Neural cell (in vitro differentiated cells): ENCODE results near the gene GRB14. TPM values are rescaled to one million over a fixed set of nuclear protein-coding genes. Genes with fewer than 3 reads are reported as not detected.

ENCODE experiments used
- H2AFZ ChIP-seq: fragments of 200-600, 300-800 bp; sonication (generic), shearing (Covaris generic); 2 replicates; pipeline ENCODE4 v1.6.0; 2014; ENCODE audit warnings: low read depth, mild to moderate bottlenecking, antibody characterized with exemption, low read length, moderate library complexity
- H3F3A ChIP-seq: fragments of 200-600 bp; shearing (Covaris generic); 2 replicates; pipeline ENCODE4 v1.6.1; 2016; ENCODE audit warnings: mild to moderate bottlenecking, moderate library complexity, mixed read lengths, antibody characterized with exemption, low read length; ENCODE audit not compliant: insufficient read depth, poor library complexity, severe bottlenecking
- H3K27ac ChIP-seq: fragments of 200-600, 300-800 bp; sonication (generic), shearing (Covaris generic); 2 replicates; pipeline ENCODE4 v1.5.1; 2014; ENCODE audit warnings: mild to moderate bottlenecking, low read length, moderate library complexity
- H3K27me3 ChIP-seq: fragments of 300-800, 200-600 bp; sonication (generic), shearing (Covaris generic); 2 replicates; pipeline ENCODE4 v1.6.0; 2014; ENCODE audit warnings: mild to moderate bottlenecking, low read depth, low read length, moderate library complexity; ENCODE audit not compliant: insufficient read depth
- H3K36me3 ChIP-seq: fragments of 300-800, 200-600 bp; sonication (generic), shearing (Covaris generic); 2 replicates; pipeline ENCODE4 v1.5.1; 2014; ENCODE audit warnings: mild to moderate bottlenecking, antibody characterized with exemption, low read length, moderate library complexity; ENCODE audit not compliant: insufficient read depth
- H3K4me2 ChIP-seq: fragments of 300-800, 200-600 bp; sonication (generic), shearing (Covaris generic); 2 replicates; pipeline ENCODE4 v1.6.0; 2014; ENCODE audit warnings: mild to moderate bottlenecking, low read length
- H3K4me3 ChIP-seq: fragments of 300-800, 200-600 bp; sonication (generic), shearing (Covaris generic); 2 replicates; pipeline ENCODE4 v1.5.1; 2014; ENCODE audit warnings: mild to moderate bottlenecking, low read length, moderate library complexity
- H3K79me2 ChIP-seq: fragments of 200-600 bp; shearing (Covaris generic); replicated peaks from 2 replicates; pipeline ENCODE4 v1.6.0; 2014; ENCODE audit warnings: mild to moderate bottlenecking, low read length, moderate library complexity; ENCODE audit not compliant: insufficient read depth
- H3K9ac ChIP-seq: fragments of 300-800, 200-600 bp; sonication (generic), shearing (Covaris generic); 2 replicates; pipeline ENCODE4 v1.6.1; 2016; ENCODE audit warnings: mild to moderate bottlenecking, low read length, mixed read lengths
- H3K9me2 ChIP-seq: fragments of 200-600 bp; shearing (Covaris generic); 2 replicates; pipeline ENCODE4 v1.6.1; 2016; ENCODE audit warnings: mild to moderate bottlenecking, low read length, mixed read lengths; ENCODE audit not compliant: insufficient read depth
- H3K9me3 ChIP-seq: fragments of 200-600, 300-800 bp; sonication (generic), shearing (Covaris generic); 2 replicates; pipeline ENCODE4 v1.6.1; 2016; ENCODE audit warnings: mild to moderate bottlenecking, mixed run types, low read length, moderate library complexity, mixed read lengths
- H4K20me1 ChIP-seq: fragments of 200-600 bp; shearing (Covaris generic); 2 replicates; pipeline ENCODE4 v1.6.1; 2016; ENCODE audit warnings: mild to moderate bottlenecking, mixed run types; ENCODE audit not compliant: insufficient read depth
- CTCF ChIP-seq: fragments of 450-650 bp; IDR thresholded peaks from 2 replicates; pipeline ENCODE4 v1.5.1; 2014; ENCODE audit warnings: antibody characterized with exemption, mild to moderate bottlenecking, moderate library complexity; ENCODE audit not compliant: poor library complexity, severe bottlenecking
- EP300 ChIP-seq: fragments of 450-650 bp; conservative IDR thresholded peaks from 2 replicates; pipeline ENCODE4 v1.6.1; 2014; ENCODE audit warnings: antibody characterized with exemption, mild to moderate bottlenecking, moderate library complexity; ENCODE audit not compliant: poor library complexity, severe bottlenecking
- EZH2 ChIP-seq: fragments of 200-600, 300-800 bp; shearing (Covaris generic), sonication (generic); IDR thresholded peaks from 2 replicates; pipeline ENCODE4 v1.6.1; 2014; ENCODE audit warnings: antibody characterized with exemption, low read length, borderline replicate concordance, mild to moderate bottlenecking; ENCODE audit not compliant: insufficient read depth, poor library complexity, severe bottlenecking
- MXI1 ChIP-seq: fragments of 450-650 bp; conservative IDR thresholded peaks from 2 replicates; pipeline ENCODE4 v1.6.1; 2014; ENCODE audit warnings: antibody characterized with exemption, mild to moderate bottlenecking; ENCODE audit not compliant: poor library complexity, severe bottlenecking
- POLR2AphosphoS5 ChIP-seq: IDR thresholded peaks from 2 replicates; pipeline ENCODE4 v1.6.1; 2012
- RAD21 ChIP-seq: fragments of 450-650 bp; conservative IDR thresholded peaks from 2 replicates; pipeline ENCODE4 v1.6.1; 2014; ENCODE audit warnings: antibody characterized with exemption, mild to moderate bottlenecking, moderate library complexity
- REST ChIP-seq: IDR thresholded peaks from 2 replicates; pipeline ENCODE4 v1.6.1; 2012; ENCODE audit warnings: borderline replicate concordance
- SMC3 ChIP-seq: fragments of 450-650 bp; conservative IDR thresholded peaks from 2 replicates; pipeline ENCODE4 v1.6.1; 2014; ENCODE audit warnings: antibody characterized with exemption, mild to moderate bottlenecking, moderate library complexity; ENCODE audit not compliant: poor library complexity
- TAF1 ChIP-seq: IDR thresholded peaks from 2 replicates; pipeline ENCODE4 v1.6.1; 2012; ENCODE audit warnings: low read depth
- polyA plus RNA-seq: library from polyadenylated mRNA; depleted of rRNA; stranded (reverse); fragments of >200 nt; gene quantifications from 2 replicates; pipeline ENCODE4 v1.2.3, GENCODE V29; 2014

Gene GRB14
- polyA plus RNA-seq, 1 donor from 2014 or later: 4.5 TPM

- Histone ChIP-seq H2AFZ (no peak overlapping the region), H3K27ac (no peak overlapping the region)
Measured at GRCh38 chr2:164651361-164651760, 30.1 kb upstream of the GRB14 start.

GRCh38 chr2:164644036-164644700 lies 22.9 kb upstream of the GRB14 start:
- no peaks in the 10 kb centered on the region for H3K36me3 ChIP-seq
- H4K20me1 ChIP-seq: no peaks in the 10 kb centered on the region
- TF ChIP-seq SMC3 (no peak), EP300 (no peak), MXI1 (no peak), CTCF (no peak), RAD21 (no peak), TAF1 (no peak), POLR2AphosphoS5 (no peak), REST (no peak), EZH2 (no peak)
- H3K4me3 ChIP-seq: no peak overlapping the region
- H3K27me3 ChIP-seq: no peaks in the 10 kb centered on the region
- H3K9me3 ChIP-seq: no peaks in the 10 kb centered on the region
- H3K27ac ChIP-seq: no peak overlapping the region
- no peak overlapping the region for H3K4me2 ChIP-seq
- no peaks in the 10 kb centered on the region for H3K79me2 ChIP-seq
- no peak overlapping the region for H3K9ac ChIP-seq
- H2AFZ ChIP-seq: no peak overlapping the region
- no peaks in the 10 kb centered on the region for H3F3A ChIP-seq
- H3K9me2 ChIP-seq: no peaks in the 10 kb centered on the region

More at GRCh38 chr2:164651361-164651760, 30.1 kb upstream of the GRB14 start:
- no peaks in the 10 kb centered on the region for H4K20me1 ChIP-seq
- H3K79me2 ChIP-seq: no peaks in the 10 kb centered on the region
- H3K36me3 ChIP-seq: no peaks in the 10 kb centered on the region
- no peak for TF ChIP-seq MXI1
- no peak for TF ChIP-seq TAF1
- no peak for TF ChIP-seq RAD21
- no peak for TF ChIP-seq SMC3
- no peaks in the 10 kb centered on the region for H3K27me3 ChIP-seq
- no peak overlapping the region for H3K9ac ChIP-seq
- no peaks in the 10 kb centered on the region for H3K9me2 ChIP-seq
- H3F3A ChIP-seq: no peaks in the 10 kb centered on the region
- H3K4me3 ChIP-seq: no peak overlapping the region
- no peak overlapping the region for H3K4me2 ChIP-seq
- no peaks in the 10 kb centered on the region for H3K9me3 ChIP-seq
